Measurements from ENCODE around the gene KATNB1.
"Not testable (repeated sequence)": the region's sequence is repeated elsewhere in the genome, so short reads cannot be mapped to it uniquely, and the experiment has no call there.

Gene KATNB1

GRCh38 chr16:57775661-57776469 lies 40.3 kb downstream of the KATNB1 start:
- DNase-seq: no peak

- DNase-seq: no peak
Measured at GRCh38 chr16:57778658-57779057, 43.1 kb downstream of the KATNB1 start.

- not testable (repeated sequence) for DNase-seq
Measured at GRCh38 chr16:57779836-57780235, 44.3 kb downstream of the KATNB1 start.

GRCh38 chr16:57781349-57781740 lies 45.8 kb downstream of the KATNB1 start:
- no peak for DNase-seq

GRCh38 chr16:57781741-57782606 lies 46.4 kb downstream of the KATNB1 start:
- DNase-seq: no peak

- not testable (repeated sequence) for DNase-seq
Measured at GRCh38 chr16:57782607-57783055, 47.1 kb downstream of the KATNB1 start.

- DNase-seq: no peak
Measured at GRCh38 chr16:57783116-57783515, 47.5 kb downstream of the KATNB1 start.

GRCh38 chr16:57783883-57784282 lies 48.3 kb downstream of the KATNB1 start:
- no peak for DNase-seq

GRCh38 chr16:57784334-57784733 lies 48.8 kb downstream of the KATNB1 start:
- no peak for DNase-seq

- DNase-seq: no peak
Measured at GRCh38 chr16:57785385-57785784, 49.8 kb downstream of the KATNB1 start.

GRCh38 chr16:57785924-57786323 lies 50.4 kb downstream of the KATNB1 start:
- no peak for DNase-seq

- DNase-seq: no peak
Measured at GRCh38 chr16:57786632-57787518, 51.3 kb downstream of the KATNB1 start.

- no peak for DNase-seq
Measured at GRCh38 chr16:57787519-57787905, 51.9 kb downstream of the KATNB1 start.

GRCh38 chr16:57788252-57788841 lies 52.8 kb downstream of the KATNB1 start:
- DNase-seq: no peak

- DNase-seq: no peak
Measured at GRCh38 chr16:57788951-57789350, 53.4 kb downstream of the KATNB1 start.

- DNase-seq: no peak
Measured at GRCh38 chr16:57791195-57791892, 55.8 kb downstream of the KATNB1 start.

GRCh38 chr16:57791893-57792461 lies 56.4 kb downstream of the KATNB1 start:
- no peak for DNase-seq

GRCh38 chr16:57794849-57795430 lies 59.4 kb downstream of the KATNB1 start:
- DNase-seq: no peak

GRCh38 chr16:57795431-57795878 lies 59.9 kb downstream of the KATNB1 start:
- peak; percentile 51 for DNase-seq

GRCh38 chr16:57796014-57796413 lies 60.4 kb downstream of the KATNB1 start:
- not testable (repeated sequence) for DNase-seq

- DNase-seq: no peak
Measured at GRCh38 chr16:57797216-57797525, 61.6 kb downstream of the KATNB1 start.

Data from fibroblast of upper back skin (primary cell).